GM11168 (cell line): ENCODE results near the gene SPTBN2.

Source experiments
- in situ Hi-C: fragments of 300-500 bp; cut with MboI; formaldehyde crosslinking; loops from one replicate; pipeline ENCODE4 v1.12.0; 2022; ENCODE audit warnings: low sequenced_read_pairs; ENCODE audit not compliant: unreplicated experiment

Gene SPTBN2

DNA sequence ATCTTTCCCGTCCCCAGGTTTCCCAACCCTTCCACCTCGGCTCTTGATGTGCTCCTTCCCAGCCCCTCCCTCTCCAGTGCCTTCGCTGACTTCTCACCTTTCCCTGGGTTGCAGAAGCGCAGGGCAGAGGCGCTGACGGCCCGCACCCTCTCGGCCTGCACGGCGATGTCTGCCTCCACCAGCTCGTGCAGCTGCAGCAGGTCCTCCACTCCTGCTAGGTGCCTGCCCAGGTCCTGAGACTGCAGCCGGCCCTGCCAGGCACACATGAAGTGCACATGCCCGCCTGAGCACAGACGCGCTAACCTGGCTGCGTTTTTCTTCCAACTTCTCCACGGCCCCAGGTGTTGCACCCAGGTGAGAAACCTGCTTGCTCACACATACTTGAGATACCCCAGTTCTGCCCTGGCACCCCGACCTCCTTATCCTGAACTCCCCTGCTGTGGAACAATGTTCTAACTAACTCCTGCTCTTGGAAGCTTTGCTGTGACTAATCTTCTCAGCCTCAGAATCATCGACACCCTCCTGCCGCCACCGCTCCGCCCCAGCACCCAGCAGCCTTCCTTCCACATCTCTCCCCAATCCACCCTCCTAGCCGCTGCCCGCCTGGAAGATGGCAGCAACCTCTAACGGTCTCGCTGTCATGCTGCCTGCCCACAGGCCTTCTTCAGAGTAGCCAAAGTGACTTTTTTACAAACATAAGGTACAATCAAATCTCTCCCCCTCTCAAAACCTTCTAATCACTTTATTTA lies 23.3 kb downstream of the SPTBN2 start:
- in situ Hi-C loops, result no loop called here

DNA sequence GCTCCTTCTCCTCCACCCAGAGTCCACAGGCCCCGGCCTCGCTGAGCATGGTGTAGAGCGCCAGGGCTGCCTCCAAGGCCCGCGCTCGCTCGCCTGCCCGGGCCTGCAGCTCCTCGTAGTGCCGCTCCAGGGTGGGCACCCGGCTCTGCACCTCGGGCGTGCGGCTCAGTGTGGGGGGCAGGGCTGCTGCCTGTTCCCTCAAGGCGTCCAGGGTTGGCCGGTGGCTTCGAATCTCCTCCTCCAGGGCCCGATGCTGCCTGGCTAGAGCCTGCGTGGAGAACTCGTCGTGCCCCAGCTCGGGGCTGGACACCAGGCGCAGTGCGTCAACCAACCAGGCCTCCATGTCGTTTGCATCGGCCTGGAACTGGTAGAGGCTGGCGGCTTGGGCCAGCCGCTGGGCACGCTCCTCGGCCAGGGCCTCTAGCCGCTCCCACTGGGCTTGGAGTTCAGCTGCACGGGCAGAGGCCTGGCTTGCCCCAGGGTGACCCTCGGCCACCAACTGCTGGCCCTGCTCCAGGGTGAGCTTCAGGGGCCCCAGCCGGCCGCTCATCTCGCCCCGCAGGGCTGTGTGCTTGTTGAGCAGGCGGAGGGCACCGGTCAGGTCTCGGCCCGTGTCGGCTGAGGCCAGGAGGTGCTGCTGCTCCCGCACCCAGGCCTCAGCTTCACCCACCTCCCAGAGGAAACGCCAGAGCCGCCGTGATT lies 24.2 kb downstream of the SPTBN2 start:
- in situ Hi-C loops, result no loop called here

DNA sequence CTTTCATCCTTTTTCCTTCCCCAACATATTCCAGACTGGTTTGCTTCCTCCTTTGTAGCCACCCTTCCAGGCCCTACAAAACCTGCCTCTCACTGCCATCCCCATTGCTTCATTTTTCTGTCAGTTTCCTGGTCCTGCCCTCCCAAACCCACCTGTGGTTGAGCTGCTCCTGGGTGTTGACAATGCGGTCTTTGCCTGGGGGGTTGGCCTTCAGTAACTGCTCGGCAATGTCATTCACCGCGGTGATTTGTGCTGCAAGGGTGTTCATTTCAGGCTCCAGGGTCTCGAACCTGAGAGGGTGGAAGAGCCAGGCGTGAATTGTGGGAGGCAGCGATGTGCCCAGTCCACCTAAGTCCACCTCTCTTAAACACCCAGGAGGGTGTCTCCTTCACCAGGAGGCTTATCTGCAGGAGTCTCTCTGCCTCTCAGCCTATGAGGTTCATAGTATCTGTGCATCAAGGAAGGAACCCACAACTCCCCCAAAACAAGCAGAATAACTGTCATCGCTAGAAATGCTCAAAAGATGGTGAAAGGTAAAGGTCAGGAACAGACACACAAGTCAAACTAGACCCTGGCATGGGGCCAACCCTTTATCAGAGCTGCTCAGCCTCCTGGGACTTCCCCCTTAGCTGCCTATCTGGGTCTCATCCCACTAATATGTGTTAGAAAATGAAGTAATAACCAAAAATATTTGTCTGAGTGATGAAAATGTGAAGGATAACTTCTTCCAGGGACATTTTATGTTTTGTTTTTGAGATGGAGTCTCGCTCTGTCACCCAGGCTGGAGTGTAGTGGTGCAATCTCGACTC lies 27.4 kb downstream of the SPTBN2 start:
- in situ Hi-C loops, result no loop called here

DNA sequence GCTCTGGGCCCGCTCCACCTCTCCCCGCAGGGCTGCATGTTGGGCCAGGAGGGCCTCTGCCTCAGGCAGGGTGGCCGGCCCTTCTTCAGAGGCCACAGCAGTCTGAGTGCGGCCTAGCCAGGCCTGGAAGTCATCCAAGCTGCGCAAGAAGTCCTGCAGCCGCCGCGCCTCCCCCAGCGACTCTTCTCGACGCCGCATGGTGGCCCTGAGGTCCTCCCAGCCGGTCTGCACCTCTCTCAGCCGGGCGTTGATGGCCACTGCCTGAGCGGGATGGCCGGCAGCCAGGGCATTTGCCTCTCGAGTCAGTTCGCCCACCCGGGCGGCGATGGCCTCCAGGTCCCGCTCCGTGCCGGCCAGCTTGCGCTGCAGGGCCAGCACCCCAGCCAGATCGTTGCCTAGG lies 28.3 kb downstream of the SPTBN2 start:
- in situ Hi-C loops, result no loop called here

DNA sequence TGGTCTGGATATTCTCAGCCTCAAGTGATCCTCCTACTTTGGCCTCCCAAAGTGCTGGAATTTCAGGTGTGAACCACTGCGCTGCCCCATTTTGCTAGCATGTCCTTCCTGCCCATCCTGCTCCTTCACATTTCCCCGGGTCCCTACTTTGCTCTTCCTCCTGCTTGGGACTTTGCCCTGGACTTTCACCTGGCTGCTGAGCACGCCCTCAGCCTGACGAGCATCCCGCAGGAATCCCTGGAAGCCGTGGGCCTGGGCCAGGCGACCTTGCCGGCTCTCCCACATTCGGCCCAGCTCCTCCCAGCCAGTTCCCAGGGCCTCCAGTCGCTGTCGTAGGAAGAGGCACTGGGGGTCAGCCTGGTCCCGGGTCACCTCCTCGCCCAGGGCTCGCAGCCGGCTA lies 28.7 kb downstream of the SPTBN2 start:
- in situ Hi-C loops, result no loop called here

DNA sequence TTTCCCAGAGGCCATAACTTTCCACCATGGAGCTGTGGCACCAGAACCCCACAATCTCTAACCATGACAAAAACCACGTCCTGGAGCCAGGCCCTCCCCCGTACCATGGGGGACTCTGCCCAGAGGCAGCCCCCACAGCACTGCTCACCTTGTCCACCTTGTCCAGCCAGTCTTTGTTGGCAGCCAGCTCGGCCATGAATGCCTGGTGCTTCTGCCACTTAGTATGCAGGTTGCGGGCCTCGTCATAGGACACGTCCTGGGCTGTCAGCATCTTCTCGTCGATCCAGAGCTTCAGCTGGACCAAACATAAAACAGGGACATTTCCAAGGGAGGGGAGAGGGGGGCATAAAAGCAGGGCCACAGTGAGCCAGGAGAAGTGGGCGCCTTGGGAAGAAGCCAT lies 30.5 kb downstream of the SPTBN2 start:
- in situ Hi-C loops, result no loop called here

DNA sequence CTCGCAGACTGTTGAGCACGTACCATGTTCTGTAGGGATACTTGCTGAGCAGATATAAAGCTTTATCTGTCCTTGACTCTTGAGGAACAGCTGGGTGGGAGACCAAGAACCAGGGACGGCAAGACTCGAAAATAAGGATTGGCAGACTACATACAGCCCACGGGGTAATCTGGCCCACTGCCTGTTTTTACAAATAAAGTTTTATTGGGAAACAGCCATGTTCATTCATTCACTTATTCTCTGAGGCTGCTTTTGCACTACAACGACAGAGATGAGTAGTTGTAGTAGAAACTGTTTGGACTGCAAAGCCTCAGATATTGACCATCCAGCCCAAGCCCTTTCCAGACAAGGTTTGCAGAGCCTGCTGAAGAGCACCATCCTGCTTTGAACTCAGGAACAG lies 31.0 kb downstream of the SPTBN2 start:
- in situ Hi-C loops, result no loop called here

DNA sequence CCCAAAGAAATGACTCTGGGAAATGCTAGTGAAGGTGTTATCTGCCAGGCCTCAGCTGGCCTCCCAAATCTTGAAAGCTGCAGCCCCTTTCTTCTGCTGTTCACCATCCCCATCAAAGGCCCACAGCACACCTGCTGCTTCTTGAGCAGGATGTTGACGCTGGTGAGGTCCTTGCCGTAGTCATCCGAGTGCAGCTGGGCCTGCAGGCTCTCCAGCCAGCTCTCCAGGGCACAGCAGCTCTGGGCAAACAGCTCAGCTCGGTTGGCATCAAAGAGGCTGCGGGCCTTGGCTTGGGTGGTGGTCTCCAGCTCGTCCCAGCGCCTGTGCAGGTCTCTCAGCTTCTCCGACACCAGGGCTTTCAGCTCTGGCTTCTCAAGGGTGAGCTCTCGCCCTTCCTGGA lies 32.9 kb downstream of the SPTBN2 start:
- in situ Hi-C loops, result no loop called here

DNA sequence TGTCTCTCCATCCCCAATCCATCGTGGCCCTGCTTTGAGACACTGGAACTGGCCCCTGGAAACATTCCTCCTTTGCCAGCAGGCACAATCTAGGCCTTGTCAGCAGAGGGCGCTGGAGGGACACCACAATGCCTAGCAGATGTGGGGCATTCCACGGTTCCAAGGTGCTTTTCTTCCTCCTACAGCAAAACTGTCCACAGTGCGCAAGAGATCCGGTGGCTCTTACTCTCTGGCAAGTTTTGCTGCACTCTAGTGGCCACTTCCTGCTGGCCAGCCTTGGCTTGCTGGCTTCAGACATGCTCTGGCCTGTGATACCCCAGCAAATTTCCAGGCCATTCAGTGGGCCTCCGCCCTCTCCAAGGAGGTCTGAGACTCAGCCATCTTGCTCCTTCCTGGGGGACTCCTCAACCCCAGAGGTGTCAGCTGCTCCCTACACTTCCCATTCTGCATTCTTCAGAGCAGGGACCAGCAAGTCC lies 34.2 kb downstream of the SPTBN2 start:
- in situ Hi-C loops, result loop anchor here (5.0 kb wide), 1 partner anchor 138 kb away; no protein-coding TSS in a partner anchor

DNA sequence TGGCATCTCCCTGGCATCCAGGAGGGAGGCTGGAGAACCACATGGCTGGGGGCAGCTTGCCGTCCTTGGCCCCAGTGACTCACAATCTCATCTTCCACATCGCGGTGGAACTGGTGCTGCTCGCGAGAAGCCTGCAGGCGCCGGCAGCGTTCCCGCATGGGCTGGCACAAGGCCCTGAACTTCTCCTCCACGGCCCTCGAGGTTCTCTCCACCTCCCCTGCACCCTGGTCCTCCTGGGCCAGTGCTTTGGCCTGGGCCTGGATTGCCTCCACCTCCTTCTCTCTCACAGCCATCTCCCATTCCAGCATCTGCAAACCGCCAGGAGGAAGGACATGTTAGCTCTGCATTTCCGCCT lies 35.0 kb downstream of the SPTBN2 start:
- in situ Hi-C loops, result loop anchor here (5.0 kb wide), 1 partner anchor 138 kb away; no protein-coding TSS in a partner anchor

DNA sequence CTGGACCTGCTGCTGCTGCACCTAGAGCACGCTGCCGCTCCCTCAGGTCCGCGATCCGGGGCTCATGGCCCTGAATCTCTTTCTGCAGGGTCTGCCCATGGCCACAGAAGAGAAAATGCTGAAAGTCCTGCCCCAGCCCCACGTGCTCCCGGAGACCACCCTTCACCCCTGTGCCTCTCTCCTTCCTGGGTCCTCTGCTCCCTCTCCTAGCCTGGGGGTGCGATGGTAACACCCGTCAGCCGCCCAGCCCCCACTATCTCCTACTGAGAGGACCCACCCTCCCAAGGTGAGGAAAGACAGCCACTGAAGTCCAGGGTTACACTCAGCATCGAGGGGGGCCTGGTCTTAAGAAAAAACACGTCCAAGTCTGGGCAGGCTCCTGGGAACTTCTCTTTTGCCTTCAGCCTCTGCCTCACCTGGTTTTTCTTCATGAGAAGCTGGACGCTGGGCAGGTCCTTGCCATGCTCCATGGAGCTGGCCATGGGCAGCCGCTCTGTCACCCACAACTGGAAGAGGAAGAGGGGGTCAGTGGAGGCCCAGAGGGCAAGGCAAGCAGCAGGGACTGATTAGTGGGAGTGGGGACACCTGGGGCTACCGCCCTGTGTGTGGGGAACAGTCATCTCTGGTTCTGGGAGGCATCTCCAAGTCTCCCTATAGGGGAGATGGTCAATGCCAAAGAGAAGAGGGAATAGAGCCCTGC lies 35.5 kb downstream of the SPTBN2 start:
- in situ Hi-C loops, result loop anchor here (5.0 kb wide), 1 partner anchor 139 kb away; no protein-coding TSS in a partner anchor

DNA sequence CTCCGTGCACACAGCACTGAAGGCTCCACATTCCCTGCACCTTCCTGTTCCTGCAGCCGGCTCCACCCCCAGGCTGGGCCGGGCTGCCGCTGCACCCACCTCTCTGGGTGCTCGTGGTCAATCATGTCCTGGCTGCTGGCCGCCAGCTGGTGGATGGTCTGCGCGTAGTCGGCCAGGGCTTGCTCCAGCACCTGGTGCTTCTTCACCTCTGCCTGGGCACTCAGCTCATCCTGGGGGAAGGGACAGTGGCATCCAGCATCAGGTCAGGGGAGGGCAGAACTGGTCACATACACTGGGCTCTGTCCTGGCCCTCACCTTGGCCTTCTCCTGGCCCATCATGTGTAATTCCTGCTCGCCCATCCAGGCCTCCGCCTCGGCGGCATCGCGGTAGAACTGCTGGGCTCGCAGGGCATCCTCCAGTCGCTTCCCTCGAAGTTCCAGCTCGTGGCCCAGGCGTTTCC lies 36.1 kb downstream of the SPTBN2 start:
- in situ Hi-C loops, result loop anchor here (5.0 kb wide), 1 partner anchor 139 kb away; no protein-coding TSS in a partner anchor

DNA sequence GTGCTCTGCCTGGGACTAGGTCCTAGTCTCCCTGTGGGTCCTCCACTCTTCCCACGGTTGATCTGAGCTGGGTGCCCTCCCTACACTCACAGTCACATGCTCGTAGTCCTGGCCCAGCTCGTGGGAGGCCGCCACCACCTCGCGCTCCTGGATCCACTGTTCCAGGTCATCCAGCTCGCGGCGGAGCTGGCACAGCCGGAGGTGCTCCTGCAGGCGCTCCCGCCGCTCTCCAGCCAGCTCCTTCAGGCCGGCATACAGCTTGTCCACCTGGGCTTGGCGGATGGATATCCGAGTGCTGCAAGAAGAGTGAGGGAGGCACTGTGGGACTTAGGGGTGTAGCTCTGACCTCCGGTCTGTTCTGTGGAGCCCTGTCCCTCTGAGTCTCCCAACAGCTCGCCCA lies 36.6 kb downstream of the SPTBN2 start:
- in situ Hi-C loops, result loop anchor here (5.0 kb wide), 1 partner anchor 140 kb away; no protein-coding TSS in a partner anchor

DNA sequence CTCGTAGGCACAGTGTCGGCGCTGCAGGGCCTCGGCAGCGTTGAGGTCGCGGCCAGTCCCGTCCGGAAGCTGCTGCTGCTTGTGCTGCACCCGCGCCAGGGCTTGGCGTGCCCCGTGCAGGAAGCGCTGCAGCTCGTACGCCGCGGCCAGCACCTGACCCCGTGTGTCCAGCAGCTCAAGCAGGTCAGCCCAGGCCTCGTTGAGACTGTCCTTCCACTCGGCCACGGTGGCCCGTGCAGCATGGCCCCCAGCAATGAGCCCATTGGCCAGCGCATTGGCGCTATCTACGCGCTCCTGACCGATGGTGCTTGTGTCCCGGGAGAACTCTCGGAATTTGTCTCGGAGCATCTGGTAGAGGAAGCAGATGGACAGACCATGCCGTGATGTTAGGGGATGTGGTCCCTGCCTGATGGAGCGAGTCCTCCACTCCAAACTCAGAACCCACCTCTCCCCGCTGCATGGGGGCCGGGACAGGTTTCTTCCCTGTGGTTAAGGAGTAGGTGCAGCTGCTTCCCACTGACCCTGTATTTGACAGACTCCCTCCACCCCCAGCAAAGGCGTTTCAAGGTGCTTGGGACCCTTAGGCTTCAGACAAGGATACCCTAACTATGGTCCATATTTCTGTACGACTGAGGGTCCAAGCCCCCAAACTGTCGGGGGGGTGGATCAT lies 37.6 kb downstream of the SPTBN2 start:
- in situ Hi-C loops, result loop anchor here (5.0 kb wide), 1 partner anchor 141 kb away; no protein-coding TSS in a partner anchor

DNA sequence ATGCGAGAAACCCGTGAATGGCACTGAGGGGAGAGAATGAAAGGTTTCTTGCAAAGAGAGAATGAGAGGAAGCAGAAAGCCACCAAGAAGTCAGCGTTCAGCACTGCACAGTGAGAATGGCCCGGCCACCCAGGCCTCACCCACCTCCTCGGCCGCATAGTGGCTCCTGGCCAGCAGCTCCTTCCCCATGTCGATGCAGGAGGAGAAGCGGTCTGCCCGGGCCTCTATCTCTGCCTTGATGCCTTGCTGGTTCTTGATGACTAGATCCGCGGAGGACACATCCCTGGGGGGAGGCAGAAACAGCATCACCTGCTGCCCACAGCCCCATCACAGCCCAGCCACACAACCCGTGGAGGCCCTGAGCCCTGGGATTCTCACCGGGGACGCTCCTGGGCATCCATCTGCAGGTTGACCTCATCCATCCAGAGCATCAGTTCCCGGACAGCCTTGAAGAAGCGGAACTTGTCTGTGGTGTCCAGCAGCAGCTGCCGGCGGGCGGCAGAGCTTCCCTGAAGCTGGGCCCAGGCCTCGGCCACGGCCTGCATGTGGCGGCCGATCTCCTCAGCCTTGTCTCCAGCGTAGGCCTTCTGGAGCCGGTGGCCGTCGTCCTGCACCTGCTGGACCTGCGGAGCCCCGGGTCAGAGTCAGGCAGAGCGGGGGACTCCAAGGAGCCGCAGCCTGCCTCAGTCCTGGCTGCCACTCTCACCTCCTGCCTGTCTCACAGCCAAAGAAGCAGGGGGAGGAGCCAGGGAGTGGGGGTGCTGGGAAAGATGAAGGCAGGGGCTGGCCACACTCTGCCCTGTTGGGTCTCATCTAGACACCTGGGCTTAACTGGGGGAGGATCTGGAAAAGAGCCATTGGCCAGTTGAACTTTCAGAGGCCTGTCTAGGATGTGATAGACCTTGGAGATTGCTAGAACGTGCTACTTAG lies 39.1 kb downstream of the SPTBN2 start:
- in situ Hi-C loops, result loop anchor here (5.0 kb wide), 1 partner anchor 142 kb away; no protein-coding TSS in a partner anchor

DNA sequence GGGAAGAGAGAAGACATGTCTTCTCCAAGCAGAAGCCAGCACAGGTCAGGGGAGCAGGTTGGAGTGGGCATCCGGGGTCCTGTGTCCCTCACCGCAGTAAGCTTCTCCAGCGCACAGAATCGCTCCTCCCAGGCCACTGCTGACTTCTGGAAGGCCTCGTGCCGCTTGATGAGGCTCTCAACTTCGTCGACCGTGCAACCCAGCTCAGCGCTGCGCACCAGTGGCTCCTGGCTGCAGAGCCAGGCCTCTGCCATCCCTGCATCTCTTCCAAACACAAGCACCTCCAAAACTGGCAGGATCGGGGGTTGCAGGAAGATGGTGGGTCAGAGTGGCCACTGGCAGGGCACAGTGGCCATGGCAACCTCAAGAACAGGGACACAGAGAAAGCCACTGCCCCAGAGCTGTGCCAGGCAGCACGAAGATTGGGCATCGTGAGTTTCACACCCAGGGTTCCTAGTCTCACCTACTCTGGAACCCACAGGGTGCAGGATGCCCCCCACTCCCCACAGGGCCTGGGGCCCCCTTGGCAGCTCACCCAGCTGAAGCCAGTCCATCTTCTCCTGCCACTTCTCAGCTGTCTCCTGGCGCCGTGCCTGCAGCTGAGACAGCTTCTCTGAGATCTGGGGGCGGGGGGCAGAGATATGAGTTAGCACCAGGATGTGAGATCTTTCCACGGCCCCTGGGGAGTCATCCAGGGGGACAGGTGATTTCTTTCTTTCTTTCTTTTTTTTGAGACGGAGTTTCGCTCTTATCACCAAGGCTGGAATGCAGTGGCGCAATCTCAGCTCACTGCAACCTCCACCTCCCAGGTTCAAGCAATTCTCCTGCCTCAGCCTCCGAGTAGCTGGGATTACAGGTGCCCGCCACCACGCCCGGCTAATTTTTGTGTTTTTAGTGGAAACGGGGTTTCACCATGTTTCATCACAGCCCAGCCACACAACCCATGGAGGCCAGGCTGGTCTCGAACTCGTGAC lies 40.2 kb downstream of the SPTBN2 start:
- in situ Hi-C loops, result no loop called here

DNA sequence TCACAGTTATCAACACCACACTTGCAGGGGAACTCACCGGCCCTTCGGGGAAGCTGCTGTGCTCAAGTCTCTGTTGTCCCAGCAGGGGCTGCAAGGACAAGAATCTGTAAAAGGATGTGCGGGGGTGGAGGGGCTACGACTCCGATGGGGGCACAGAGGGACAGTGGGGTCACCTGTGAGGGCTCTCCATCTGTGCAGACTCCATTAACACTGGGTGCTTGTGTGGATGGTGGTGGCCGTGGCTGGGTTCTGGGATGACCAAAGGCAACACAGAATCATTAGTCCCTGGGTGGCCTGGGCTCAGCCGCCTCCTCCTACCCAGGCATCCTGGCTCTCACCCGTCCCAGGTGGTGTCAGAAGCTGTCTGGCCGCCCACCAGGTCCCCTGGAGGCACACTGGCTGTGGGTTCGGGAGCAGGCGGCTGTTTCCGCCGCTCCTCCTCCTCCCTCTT lies 41.2 kb downstream of the SPTBN2 start:
- in situ Hi-C loops, result no loop called here
